Uterus (tissue), 4 donors: Measurements from ENCODE around the gene EDDM13. TPM values are rescaled to one million over a fixed set of nuclear protein-coding genes. Genes with fewer than 3 reads are reported as not detected.

Source experiments
- DNase-seq, 2 donors: peaks; one replicate each; pipeline ENCODE4 v3.0.0-alpha.2; 2019 to 2020
- H3K27ac ChIP-seq, 2 donors: fragments of 200-600 bp; sonication (generic); 1 replicate in 1 of 2; 2 replicates in 1 of 2; pipeline ENCODE4 v1.5.1; 2016 to 2018
- H3K27me3 ChIP-seq, 2 donors: fragments of 200-600 bp; sonication (generic); one replicate each; pipeline ENCODE4 v1.5.1; 2018 to 2019; ENCODE audit warnings: control low read depth in 1 of 2
- H3K36me3 ChIP-seq, 2 donors: fragments of 200-600 bp; sonication (generic); one replicate each; pipeline ENCODE4 v1.5.1; 2019; ENCODE audit warnings: control low read depth in 1 of 2
- H3K4me1 ChIP-seq, 2 donors: fragments of 200-600 bp; sonication (generic); one replicate each; pipeline ENCODE4 v1.5.1; 2018 to 2019; ENCODE audit warnings: control low read depth in 1 of 2
- H3K4me3 ChIP-seq, 2 donors: fragments of 200-600 bp; sonication (generic); 1 replicate in 1 of 2; 2 replicates in 1 of 2; pipeline ENCODE4 v1.5.1; 2018 to 2019; ENCODE audit warnings: mild to moderate bottlenecking in 1 of 2
- H3K9me3 ChIP-seq, 2 donors: fragments of 200-600 bp; sonication (generic); one replicate each; pipeline ENCODE4 v1.5.1; 2019; ENCODE audit warnings: control low read depth in 1 of 2
- CTCF ChIP-seq, 4 experiments: fragments of 200-600 bp in 2 of 4; fragments of 450-650 bp in 2 of 4; sonication (generic) in 2 of 4; IDR thresholded peaks; one replicate each; pipeline ENCODE4 v1.5.1; 2016 to 2019; ENCODE audit warnings: antibody characterized with exemption in 4 of 4, mild to moderate bottlenecking in 2 of 4, moderate library complexity in 1 of 4
- POLR2A ChIP-seq, 2 donors: fragments of 450-650 bp; IDR thresholded peaks; one replicate each; pipeline ENCODE4 v1.6.1; 2016; ENCODE audit warnings: antibody characterized with exemption in 2 of 2, mild to moderate bottlenecking in 1 of 2, moderate library complexity in 1 of 2
- intact Hi-C: fragments of 100-400 bp; cut with DNase I; formaldehyde crosslinking; loops from one replicate; pipeline ENCODE4 v1.15.1; 2023; ENCODE audit warnings: low total_unique reads
- total RNA-seq, 4 donors: library from RNA; depleted of rRNA in 3 of 4; stranded (reverse); fragments of >200 nt in 3 of 4; gene quantifications; one replicate each; pipeline versions ENCODE4 v1.1.0 to v1.2.4, GENCODE V29; 2014 to 2023
- donor health status: DM: yes; HTN: yes; CAD: no.

The EDDM13 gene
- total RNA-seq, 4 donors from 2014 or later, result not detected

DNA sequence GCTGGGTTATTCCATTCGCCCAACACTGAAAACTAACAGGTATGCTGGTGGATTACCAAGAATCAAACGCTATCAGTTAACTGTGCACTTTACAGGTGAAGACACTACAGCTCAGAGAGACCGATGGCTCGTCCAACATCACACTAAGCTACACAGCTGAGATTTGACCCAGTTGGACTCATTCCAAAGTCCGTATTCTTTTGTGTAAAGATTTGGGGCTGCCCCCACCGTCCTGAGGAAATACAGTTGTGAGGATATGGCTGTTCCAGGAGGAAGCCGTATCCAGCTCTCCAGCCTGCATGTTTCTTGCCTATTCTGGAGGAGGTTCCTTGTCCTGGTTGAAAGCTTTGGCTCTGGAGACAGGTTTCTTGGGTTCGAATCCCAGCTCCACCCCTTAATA, 37.9 kb downstream of the EDDM13 start:
- intact Hi-C loops, result no loop called here
- Histone ChIP-seq H3K27ac (no peak overlapping the region), H3K27me3 (no peaks in the 10 kb centered on the region), H3K36me3 (no peaks in the 10 kb centered on the region), H3K4me3 (no peak overlapping the region), H3K9me3 (no peaks in the 10 kb centered on the region), H3K4me1 (peaks cover 0 to 7% of the 10 kb centered on the region in 2 donors)
- DNase-seq, result no peak
- no peak for TF ChIP-seq CTCF (IDR thresholded peaks at IDR 0.05)
- no peak for TF ChIP-seq POLR2A (IDR thresholded peaks at IDR 0.05)

DNA sequence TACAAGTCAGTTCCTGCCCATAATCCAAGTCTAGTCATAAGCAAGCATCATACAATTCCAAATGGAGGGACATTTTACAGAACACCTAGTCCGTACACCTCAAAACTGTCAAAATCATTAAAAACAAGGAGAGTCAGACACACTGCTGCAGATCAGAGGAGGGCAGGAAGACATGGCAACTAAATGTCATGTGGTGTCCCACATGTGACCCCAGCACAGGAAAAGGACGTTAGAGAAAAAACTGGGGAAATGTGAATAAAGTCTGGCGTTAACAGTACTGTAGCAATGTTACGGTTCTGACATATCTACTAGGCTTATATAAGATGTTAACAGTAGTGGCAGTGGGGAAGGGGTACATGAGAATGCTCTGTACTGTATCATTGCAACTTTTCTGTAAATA, 39.8 kb downstream of the EDDM13 start:
- no peak overlapping the region for H3K4me3 ChIP-seq
- no peaks in the 10 kb centered on the region for H3K36me3 ChIP-seq
- H3K27me3 ChIP-seq, result no peaks in the 10 kb centered on the region
- intact Hi-C loops, result no loop called here
- TF ChIP-seq CTCF (IDR thresholded peaks at IDR 0.05), result no peak
- no peak for TF ChIP-seq POLR2A (IDR thresholded peaks at IDR 0.05)
- peaks cover 0 to 3% of the 10 kb centered on the region in 2 donors for H3K4me1 ChIP-seq
- no peak for DNase-seq
- H3K27ac ChIP-seq, result no peak overlapping the region
- H3K9me3 ChIP-seq, result no peaks in the 10 kb centered on the region

DNA sequence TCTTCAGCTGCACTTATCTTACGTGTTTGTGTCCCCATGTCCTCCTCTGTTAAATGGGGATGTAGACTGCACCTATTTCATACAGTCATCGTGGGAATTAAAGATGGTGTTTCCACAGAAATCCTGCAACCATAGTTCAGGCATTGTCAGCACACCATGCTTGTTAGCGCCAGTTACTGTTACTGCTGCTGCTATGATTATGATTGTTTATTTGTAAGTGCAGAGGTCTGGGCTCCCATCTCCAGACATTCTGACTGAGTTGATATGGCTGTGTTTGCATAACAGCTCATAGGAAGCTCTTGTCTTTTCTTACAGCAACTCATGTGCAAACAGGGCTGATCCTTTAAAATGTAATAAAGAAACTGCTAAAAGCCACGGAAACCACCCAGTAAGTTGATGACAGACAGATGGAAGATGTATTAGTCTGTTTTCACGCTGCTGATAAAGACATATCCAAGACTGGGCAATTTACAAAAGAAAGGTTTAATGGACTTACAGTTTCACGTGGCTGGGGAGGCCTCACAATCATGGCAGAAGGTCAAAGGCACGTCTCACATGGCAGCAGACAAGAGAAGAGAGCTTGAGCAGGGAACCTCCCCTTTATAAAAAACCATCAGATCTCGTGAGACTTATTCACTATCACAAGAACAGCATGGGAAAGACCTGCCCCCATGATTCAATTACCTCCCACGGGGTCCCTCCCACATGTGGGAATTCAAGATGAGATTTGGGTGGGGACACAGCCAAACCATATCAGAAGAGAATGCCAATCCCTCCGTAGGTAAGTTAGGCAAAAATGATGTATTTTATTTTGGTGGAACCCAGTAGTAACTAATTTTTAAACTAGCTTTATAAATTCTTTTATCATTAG, 40.5 kb downstream of the EDDM13 start:
- peaks cover 0 to 3% of the 10 kb centered on the region in 2 donors for H3K4me1 ChIP-seq
- peak overlapping the region in 1 of 2 donors; percentile 99 for H3K27ac ChIP-seq
- DNase-seq, result no peak
- intact Hi-C loops, result no loop called here
- no peaks in the 10 kb centered on the region for H3K27me3 ChIP-seq
- TF ChIP-seq CTCF (IDR thresholded peaks at IDR 0.05) (no peak), POLR2A (IDR thresholded peaks at IDR 0.05) (no peak)
- no peak overlapping the region for H3K4me3 ChIP-seq
- H3K9me3 ChIP-seq, result no peaks in the 10 kb centered on the region
- no peaks in the 10 kb centered on the region for H3K36me3 ChIP-seq

DNA sequence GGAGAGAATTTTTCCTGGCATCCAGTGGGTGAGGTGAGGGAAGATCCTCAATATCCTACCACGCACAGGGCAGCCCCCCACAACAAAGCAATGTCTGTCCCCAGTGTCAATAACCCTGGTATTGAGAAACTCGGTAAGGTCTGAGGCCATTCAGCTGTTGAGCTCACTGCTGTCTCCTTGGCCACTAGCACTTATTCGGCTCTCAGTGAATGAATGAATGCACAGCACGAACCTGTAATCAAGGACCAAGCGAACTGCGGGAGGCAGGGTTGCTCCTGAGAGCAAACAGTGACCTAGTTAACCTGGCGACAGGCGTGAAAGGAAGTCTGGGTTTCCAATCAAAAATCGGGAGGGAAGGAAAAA, 41.5 kb downstream of the EDDM13 start:
- no peaks in the 10 kb centered on the region for H3K9me3 ChIP-seq
- TF ChIP-seq POLR2A (IDR thresholded peaks at IDR 0.05), result no peak
- no peak for TF ChIP-seq CTCF (IDR thresholded peaks at IDR 0.05)
- no peak for DNase-seq
- no peaks in the 10 kb centered on the region for H3K27me3 ChIP-seq
- peak overlapping the region; percentile 55 to 61 for H3K4me3 ChIP-seq
- peak overlapping the region; percentile 97 to 99 for H3K27ac ChIP-seq
- H3K4me1 ChIP-seq, result peaks cover 0 to 3% of the 10 kb centered on the region in 2 donors
- intact Hi-C loops, result no loop called here
- no peaks in the 10 kb centered on the region for H3K36me3 ChIP-seq

- Histone ChIP-seq H3K36me3 (no peaks in the 10 kb centered on the region), H3K27me3 (no peaks in the 10 kb centered on the region), H3K9me3 (no peaks in the 10 kb centered on the region), H3K27ac (peak within 1 kb of the TSS; percentile 97 to 99), H3K4me1 (peaks cover 0 to 3% of the 10 kb centered on the region in 2 donors), H3K4me3 (peak within 1 kb of the TSS; percentile 55 to 61)
- intact Hi-C loops, result no loop called here
- TF ChIP-seq POLR2A (IDR thresholded peaks at IDR 0.05) (peak in 1 of 2 donors; percentile 56), CTCF (IDR thresholded peaks at IDR 0.05) (no peak)
- DNase-seq, result peak; percentile 96
Observed at GRCh38 chr19:56314381-56315076, 42.0 kb downstream of the EDDM13 start, which contains the start of gene ZSCAN5A. Gene ZSCAN5A, minus strand, starts transcription at chr19:56314839. Its CDS starts 89,793 bp downstream, at chr19:56225046.
